Measurements from ENCODE around the gene CD300LD.
"Not testable (repeated sequence)": the region's sequence is repeated elsewhere in the genome, so short reads cannot be mapped to it uniquely, and the experiment has no call there.

- not testable (repeated sequence) for TF ChIP-seq POLR2A (IDR thresholded peaks at IDR 0.05)
- TF ChIP-seq, protein P1, sequence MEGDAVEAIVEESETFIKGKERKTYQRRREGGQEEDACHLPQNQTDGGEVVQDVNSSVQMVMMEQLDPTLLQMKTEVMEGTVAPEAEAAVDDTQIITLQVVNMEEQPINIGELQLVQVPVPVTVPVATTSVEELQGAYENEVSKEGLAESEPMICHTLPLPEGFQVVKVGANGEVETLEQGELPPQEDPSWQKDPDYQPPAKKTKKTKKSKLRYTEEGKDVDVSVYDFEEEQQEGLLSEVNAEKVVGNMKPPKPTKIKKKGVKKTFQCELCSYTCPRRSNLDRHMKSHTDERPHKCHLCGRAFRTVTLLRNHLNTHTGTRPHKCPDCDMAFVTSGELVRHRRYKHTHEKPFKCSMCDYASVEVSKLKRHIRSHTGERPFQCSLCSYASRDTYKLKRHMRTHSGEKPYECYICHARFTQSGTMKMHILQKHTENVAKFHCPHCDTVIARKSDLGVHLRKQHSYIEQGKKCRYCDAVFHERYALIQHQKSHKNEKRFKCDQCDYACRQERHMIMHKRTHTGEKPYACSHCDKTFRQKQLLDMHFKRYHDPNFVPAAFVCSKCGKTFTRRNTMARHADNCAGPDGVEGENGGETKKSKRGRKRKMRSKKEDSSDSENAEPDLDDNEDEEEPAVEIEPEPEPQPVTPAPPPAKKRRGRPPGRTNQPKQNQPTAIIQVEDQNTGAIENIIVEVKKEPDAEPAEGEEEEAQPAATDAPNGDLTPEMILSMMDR (IDR thresholded peaks at IDR 0.05): not testable (repeated sequence)
Measured at GRCh38 chr17:74558402-74558801, 33.7 kb downstream of the CD300LD start.

Measured in uterus (tissue), 2 donors.